ENCODE measurements around the gene RPL41.

GRCh38 chr12:56126732-56127239 lies 10.4 kb downstream of the RPL41 start:
- TF ChIP-seq CTCF (IDR thresholded peaks at IDR 0.05 in 4 of 5, conservative IDR thresholded peaks at IDR 0.05 in 1 of 5) (no peak), POLR2A (IDR thresholded peaks at IDR 0.05) (no peak)

Measured in gastrocnemius medialis (tissue), 4 donors.